GM04504 (cell line): Measurements from ENCODE around the gene FBXW11.
"Not testable (repeated sequence)": the region's sequence is repeated elsewhere in the genome, so short reads cannot be mapped to it uniquely, and the experiment has no call there.

Experiments
- DNase-seq: peaks from one replicate; pipeline ENCODE4 v3.0.0-alpha.2; 2012; ENCODE audit warnings: low read depth

The FBXW11 gene

DNA sequence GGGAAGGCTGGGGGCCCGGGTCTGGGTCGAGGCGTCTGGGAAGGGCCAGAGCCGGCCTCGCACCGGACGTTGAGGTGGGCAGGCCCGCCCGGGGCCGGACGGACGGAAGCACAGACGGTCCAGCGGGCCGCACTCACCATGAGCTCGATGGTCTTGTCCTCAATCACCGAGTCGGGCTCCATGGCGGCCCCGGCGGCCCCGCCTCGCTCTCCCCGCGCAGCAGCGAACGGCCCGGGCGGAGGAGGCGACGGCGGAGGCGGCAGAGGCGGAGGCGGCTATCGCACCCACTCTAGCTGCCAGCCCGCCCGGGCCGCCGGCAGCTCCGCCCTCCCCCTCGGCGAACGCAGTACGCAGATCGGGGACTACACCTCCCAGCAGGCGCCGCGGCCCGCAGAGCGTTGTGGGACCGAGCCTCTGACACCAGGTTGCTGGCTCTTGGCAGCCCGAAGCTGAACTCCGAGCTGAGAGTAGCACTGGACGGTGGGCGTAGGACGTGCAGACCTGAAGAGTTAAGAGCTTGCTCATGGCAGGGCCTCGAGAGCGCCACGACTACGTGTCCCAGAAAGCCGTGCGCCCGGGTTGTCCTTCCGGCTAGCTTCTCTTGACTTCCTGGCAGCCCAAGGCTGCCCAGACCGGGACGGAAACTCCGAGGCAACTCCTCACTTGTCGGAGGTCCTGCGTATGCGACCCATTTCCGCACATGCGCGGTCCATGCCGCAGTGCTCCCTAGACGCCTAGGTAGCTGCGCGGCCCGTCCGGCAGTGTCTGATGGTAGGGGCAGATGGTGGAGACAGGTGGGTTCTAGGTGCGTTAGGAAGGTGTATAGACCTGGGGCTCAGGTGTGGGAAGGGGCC is at the start of gene FBXW11:
Gene FBXW11 (minus strand): TSS at position 318 of the 854 bp plus-strand sequence. CDS start 136 bp downstream, at position 182.
- peak; percentile 93 for DNase-seq

DNA sequence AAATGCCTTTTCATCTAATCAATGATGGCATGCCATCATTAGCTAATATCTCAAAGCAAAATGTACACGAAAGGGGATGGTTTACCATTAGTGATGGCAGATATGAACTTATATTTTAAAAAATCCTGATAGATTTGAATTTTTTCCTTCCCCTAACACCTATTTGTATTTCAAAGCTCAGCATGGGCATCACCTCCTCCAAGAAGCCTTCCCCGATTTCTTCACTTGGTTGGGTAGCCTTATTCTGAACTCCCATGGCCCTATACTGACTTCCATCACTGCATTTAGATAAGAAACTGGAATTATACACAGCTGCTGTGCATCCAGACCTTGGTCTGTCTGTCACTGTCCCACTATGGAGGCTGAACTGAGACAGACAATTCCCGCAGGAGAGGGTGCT is 49.6 kb upstream of the FBXW11 start:
- DNase-seq = no peak

DNA sequence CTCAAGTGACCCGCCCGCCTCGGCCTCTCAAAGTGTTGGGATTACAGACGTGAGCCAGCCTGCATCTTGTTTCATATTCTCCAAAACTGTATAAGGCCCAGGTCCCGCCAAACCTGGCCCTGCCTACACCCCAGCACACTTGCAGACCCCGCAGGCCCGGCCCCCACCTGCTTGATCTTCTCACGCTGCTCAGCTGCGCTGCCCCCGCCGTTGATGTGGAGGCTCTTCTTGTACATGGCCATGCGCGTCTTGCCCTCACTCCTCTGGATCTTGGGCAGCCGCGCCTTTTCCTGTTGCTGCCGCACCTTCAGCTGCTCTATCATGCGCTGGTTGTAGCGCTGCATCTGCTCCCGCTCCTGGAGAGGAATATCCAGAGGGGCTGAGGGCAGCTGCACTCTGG is 49.0 kb upstream of the FBXW11 start:
- no peak for DNase-seq

DNA sequence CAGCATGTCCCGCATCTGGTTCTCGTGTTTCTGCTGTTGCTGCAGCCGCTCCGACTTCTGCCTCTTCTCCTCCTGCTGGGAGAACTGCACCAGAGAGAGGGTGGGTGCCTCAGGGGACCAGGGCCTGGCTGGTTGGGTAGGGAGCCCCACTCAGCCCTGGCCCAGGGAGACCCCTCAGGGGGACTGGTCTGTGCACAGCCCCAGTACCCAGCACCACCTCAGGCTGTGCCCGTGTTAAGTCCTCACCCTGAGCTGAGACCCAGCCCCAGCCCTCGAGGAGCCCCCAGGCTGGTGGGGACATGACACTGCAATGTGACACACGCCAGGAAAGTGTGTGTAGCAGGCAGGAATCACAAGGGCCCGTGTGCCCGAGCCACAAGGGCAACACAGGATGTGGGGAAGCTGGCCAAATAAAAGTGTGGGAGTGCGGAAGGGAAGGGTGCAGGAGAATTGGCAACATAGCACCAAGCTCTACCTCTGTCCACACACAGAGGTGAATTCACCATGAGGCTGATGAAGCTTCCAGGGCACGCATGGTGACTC is 48.2 kb upstream of the FBXW11 start:
- DNase-seq = no peak

DNA sequence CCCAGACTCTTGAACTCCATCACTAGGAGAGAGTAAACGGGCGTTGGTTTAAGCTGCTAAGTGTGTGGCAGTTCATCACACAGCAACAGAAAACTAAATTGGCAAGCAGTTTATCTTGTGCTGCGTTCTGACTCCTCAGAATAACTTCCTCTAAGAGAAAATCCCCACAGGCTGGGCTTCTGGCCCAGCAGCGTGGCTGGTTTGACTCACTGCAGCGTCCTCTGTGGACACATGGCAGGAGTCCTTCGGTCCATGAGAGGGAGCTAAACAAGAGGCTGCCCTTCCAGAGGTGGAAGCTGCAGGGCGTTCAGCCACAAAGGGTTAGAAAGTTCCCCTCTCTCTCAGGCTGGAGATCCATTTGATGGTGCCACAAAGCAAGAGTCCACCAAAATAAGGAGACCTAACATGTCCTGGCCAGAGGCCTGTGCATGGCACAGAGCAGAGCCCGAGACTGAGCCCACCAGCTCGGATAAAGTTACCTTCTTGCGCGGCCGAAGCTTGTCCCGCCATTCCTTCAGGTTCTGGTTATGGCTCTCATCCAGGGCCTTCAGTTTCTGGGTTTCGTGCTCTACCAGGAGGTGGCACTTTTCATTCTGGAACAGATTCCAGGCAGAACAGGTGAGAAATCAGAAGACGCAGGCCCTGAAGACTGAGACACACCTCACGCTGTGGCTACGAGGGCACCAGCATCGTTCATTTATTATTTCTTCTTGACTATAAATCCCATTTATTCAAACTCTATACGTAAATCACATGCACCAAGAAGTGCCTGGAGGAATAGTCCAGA is 46.2 kb upstream of the FBXW11 start:
- peak; percentile 23 for DNase-seq

GRCh38 chr5:172051643-172052339 is 45.4 kb upstream of the FBXW11 start:
- DNase-seq = no peak

- DNase-seq = no peak
Observed at GRCh38 chr5:172050080-172050479, 43.6 kb upstream of the FBXW11 start.

DNA sequence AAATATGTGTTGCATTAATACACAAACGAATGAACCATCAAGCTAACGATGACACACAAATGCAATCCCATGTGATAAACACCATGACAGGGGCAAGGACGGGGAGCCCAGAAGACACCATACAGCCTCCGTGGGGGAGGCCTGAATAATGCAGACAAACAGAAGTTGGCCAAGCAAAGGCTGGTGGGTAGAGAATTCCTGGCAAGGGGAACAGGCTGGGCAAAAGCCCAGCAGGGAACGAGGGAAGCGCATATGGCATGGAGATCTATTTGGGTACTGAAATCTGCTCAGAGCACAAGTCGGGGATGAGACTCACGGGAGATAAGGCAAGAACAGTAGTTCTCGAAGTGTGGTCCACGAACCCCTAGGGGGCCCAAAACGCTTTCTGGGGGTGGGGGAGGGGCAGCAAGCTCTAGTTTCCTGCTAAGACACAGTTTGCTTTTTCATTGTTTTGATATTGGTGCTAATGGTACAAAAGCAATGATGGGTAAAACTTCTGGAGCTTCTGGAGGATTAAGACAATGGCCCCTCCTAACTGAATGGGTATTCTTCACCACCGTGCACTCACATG is 42.9 kb upstream of the FBXW11 start:
- DNase-seq = no peak

GRCh38 chr5:172048539-172049101 is 42.2 kb upstream of the FBXW11 start:
- no peak for DNase-seq

GRCh38 chr5:172048170-172048422 is 41.7 kb upstream of the FBXW11 start:
- no peak for DNase-seq

DNA sequence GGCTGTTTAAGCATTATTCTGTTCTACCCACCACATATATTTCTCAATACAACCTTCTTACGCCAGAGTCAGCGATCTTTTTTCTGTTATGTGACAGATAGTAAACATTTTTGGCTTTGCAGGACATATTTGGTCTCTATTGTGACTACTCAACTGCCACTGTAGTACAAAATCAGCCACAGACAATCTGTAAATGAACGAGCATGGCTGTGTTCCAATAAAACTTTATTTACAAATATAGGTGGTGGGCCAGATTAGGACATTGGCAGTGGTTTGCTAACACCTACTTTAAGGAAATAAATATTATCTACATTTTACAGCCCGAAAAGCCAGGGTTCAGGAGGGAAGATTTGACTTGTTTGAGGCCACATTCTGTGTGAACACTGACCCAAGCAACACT is 40.2 kb upstream of the FBXW11 start:
- no peak for DNase-seq

DNA sequence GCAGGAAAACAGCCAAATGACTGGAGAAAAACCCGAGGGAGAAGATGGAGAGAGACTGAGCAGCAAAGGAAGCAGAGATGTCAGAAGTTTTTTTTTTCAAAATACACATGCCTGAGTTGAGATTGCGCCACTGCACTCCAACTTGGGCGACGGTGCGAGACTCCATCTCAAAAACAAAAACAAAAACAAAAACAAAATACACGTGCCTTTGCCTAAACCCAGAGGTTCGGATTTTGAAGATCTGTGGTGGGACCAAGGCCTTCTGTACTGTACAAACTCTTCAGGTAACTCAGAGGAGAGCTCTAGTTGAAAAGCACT is 38.8 kb upstream of the FBXW11 start:
- no peak for DNase-seq

DNA sequence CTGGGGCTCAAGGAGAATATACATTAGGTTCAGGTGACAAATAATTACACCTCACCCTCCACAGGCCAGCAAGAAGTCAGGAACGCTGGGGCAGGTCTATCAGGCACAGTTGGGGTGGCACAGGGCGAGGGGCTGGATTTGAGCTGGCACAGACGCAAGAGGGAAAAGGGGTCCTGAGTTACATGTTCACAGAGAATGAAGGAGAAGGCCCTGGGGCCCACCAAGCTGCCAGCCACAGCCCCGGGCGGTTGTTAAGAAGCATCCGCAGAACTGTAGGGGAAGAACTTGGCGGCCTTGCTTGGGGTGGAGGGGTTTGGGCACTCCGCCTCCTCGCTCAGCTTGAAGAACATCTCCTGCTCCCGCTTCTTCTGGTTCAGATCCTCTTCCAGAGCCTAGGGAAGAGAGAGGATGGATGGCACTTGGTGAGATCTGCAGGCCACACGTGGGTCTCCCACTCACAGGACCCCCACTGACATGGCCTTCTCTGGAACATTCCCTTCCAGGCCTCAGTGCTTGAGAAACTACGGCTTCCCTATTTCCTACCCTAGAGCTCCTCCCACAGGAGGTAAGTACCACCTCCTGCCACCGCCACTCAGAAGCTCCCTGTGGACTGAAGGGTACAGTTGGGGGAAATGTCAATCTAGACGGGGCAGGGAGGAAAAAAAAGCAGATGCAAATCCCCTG is 38.3 kb upstream of the FBXW11 start:
- DNase-seq = no peak

DNA sequence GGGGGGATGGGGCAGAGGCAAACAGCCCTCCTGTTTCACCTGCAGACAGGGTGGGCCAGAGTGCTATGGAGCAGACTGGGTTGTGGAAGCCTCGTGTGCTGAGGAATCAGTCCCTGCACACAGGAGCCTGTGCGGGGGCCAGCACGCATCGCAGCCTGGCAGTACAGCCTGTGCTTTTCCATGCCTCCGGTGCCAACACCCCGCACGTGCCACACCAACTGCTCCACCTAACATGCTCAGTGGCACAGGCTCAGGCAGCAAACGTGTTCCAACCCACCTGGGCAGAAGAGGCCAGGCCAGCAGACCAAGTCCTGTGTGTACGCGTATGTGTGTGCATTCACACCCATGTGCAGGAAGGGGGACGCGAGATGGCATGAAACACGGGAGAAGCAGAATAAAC is 37.4 kb upstream of the FBXW11 start:
- DNase-seq = no peak

GRCh38 chr5:172042183-172042582 is 35.7 kb upstream of the FBXW11 start:
- DNase-seq = no peak

DNA sequence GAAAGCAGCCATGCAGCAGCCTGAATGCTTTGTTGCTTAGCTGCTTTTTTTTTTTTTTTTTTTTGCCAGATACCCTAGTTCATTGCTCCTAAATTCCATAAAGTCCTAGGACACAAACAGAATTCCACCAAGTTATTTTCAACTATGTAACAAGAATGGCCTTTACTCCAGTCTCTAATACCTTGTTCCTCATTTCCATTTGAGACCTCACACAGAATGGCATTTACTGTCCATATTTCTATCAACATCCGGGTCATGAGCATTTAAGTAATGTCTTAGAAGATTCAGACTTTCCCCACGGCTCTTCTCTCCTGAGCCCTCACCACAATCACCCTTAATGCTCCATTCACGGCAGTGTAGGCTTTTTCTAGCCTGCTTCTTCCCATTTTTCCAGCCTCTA is 31.7 kb upstream of the FBXW11 start:
- DNase-seq = no peak

DNA sequence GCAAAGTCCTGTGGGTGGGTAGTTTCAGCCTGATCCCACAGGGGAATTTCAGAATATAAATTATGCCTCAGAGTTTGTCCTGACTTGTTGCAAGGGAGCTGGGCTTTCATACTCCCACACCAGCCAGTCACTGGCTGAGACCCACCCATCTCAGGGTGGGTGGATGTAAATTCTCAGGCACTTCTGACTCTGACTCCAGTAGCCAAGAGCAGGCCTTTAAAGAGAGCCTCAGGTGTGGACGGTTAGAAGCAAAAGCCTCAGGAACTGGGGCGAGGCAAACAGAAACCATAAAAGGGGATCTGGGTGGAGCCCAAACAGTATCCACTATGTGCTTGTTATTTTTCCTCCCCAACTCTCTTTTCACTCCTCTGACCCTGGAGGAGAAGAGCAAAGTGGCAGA is 28.6 kb upstream of the FBXW11 start:
- no peak for DNase-seq

- no peak for DNase-seq
Observed at GRCh38 chr5:172031894-172032461, 25.5 kb upstream of the FBXW11 start.

DNA sequence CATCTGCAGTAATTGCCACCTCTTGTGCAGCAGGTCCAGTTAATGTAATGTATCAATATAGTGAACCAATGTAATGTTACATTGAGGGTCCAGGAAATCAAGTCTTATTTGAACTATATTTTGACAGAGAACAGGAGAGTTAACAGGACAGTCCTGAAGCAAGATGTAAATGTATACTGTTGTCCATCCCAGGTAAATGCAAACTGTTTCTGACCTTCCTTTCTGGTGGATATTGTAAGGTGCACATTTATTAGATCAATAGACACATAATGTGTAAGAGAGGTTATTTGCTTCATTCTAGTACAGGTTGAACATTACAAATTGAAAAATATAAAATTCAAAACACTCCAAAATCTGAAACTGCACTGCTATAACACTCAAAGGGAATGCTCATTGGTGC is 23.4 kb upstream of the FBXW11 start:
- DNase-seq = no peak

DNA sequence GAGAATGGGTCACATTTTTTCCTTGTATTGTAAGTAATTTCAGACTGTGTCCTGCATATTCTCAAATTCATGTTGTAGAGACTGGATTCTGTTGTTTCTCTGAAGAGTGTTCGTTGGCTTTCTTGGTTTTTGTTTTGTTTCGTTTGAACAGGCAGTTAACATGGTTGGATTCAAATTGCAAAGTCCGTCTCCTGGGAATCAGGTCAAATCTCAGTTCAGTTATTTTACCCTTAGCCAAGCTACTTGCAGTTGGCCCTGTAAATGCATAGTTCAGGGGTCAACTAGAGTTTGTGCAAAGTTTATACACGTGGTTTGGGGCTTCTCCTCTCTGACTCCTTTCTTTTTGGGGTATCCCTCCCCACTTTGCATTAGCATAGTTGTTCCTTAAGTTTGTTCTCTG is 21.7 kb upstream of the FBXW11 start:
- DNase-seq = no peak

GRCh38 chr5:172020110-172020786 is 13.8 kb upstream of the FBXW11 start:
- DNase-seq = not testable (repeated sequence)
